ENCODE results near the gene DGKH.

DNA sequence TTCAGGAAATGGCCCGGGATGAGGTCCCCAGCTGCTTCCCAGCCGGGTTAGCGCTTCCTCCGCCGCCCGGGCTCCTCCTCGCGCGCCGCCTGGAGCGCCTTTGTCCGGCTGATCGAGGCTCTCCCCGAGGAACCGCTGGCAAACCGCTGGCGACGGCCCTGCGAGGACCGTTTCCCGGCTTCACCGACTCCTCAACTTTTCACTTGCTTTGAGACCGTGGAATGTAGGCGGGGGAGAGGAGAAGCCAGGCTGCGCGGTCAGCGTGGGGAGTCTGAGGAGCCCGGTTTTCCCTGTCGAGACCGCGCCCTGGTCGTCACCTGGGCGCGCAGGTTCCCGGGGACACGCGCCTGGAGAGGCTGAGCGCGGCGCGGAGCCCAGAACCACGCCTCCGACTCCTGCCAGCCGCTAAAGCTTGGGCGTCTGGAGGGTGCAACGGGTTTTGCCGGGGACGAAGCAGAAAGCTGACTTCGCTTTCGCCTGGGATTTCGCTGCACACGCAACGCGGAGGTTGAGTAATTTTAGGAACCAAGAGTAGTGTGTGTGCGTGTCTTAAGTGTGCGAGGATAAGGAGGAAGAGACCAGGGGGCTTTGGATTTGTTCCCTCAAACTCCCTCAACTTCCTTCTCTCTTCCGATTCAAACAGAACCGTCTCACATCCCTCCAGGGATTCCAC, 7.3 kb upstream of the DGKH start:
- no peak for TF ChIP-seq EP300 (IDR thresholded peaks at IDR 0.05; ENCODE audit: borderline replicate concordance)
- no peak for TF ChIP-seq TCF12 (IDR thresholded peaks at IDR 0.05; ENCODE audit: low read depth)
- TF ChIP-seq REST (IDR thresholded peaks at IDR 0.05; ENCODE audit: low read depth): no peak
- no peak for TF ChIP-seq EGR1 (IDR thresholded peaks at IDR 0.05)
- no peak for TF ChIP-seq ZBTB7A (IDR thresholded peaks at IDR 0.05; ENCODE audit: low read depth)
- TF ChIP-seq CEBPB (IDR thresholded peaks at IDR 0.05): no peak
- TF ChIP-seq, protein P1, sequence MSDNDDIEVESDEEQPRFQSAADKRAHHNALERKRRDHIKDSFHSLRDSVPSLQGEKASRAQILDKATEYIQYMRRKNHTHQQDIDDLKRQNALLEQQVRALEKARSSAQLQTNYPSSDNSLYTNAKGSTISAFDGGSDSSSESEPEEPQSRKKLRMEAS (IDR thresholded peaks at IDR 0.05): peak; percentile 90
- no peak for TF ChIP-seq RAD21 (IDR thresholded peaks at IDR 0.05; ENCODE audit: low read depth)

Measured in Ishikawa (cell line).